Stimulated activated CD4-positive, alpha-beta T cell treated with anti-CD3 and anti-CD28 coated beads, Interleukin-15, amount 100 ng/mL, for 24 hours (primary cell): ENCODE measurements around the gene REEP3.
"Not testable (repeated sequence)": the region's sequence is repeated elsewhere in the genome, so short reads cannot be mapped to it uniquely, and the experiment has no call there.

Source experiments
- DNase-seq: peaks from one replicate; pipeline ENCODE4 v3.0.0-alpha.2; 2020

The REEP3 gene, protein sequence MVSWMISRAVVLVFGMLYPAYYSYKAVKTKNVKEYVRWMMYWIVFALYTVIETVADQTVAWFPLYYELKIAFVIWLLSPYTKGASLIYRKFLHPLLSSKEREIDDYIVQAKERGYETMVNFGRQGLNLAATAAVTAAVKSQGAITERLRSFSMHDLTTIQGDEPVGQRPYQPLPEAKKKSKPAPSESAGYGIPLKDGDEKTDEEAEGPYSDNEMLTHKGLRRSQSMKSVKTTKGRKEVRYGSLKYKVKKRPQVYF

DNA sequence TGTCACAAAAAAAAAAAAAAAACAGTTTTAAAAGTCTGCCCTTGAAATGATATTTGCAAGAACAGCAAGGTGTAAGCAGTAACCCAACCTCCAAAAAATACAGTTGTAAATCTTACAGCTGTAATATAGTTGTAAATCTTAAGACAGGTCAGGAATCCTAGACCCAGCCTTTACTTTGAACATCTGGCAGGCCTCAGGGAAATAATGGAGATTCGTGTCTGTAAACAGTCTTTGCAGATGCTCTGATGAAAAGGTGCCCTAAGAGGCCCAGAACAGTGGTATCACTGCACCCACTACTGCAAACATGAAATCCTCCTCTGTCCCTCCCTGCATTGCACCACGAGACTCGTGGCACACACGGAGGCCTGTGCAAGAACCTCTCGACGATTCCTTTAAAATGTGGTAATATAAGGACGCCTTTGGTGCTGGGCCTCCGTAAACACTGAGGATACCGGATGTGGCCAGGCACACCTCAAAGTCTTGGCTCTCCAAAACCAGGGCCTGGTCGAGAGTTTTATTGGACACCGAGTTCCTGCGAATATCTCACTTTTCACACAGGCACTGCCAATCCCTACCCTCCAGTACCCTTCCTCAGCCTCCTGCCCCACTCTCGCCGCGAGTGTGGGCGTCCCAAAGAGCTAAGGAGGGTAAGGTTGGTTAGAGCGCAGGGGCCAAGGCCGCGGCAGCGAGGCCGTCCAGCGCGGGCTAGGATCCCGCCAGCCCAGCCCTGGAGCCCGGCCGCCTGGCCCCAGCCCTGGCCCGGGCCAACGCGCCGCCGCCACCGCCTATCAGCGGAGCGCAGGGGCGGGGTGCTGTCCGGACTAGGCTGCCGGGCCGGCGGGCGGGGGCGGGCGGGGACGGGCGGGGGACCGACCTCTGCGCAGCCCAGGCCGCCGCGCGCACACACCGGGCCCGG, at the start of gene REEP3:
TSS of gene REEP3 (plus strand) at position 902 of the 916 bp plus-strand sequence. CDS start 145 bp downstream, outside the sequence.
- DNase-seq, result peak; percentile 72

- DNase-seq, result no peak
Measured at GRCh38 chr10:63474488-63474887, 46.7 kb upstream of the REEP3 start.

GRCh38 chr10:63477927-63478326, 43.3 kb upstream of the REEP3 start:
- DNase-seq, result no peak

DNA sequence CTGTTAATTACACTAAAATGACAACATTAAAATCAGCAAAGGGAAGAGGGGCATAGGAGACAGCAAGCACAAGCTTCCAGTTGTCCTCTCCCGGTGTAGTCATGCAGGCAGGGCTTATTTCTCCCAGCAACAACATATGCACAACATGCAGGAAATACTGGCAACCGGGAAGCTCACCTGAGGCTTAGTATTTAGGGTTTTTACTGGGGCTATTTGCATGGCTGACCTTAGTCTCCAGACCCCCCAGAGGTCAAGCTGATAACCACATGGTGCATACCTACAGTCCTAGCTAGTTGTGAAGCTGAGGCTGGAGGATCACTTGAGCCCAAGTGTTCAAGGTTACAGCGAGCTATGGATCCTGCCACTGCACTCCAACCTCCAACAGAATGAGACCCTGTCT, 42.6 kb upstream of the REEP3 start:
- DNase-seq, result no peak

DNA sequence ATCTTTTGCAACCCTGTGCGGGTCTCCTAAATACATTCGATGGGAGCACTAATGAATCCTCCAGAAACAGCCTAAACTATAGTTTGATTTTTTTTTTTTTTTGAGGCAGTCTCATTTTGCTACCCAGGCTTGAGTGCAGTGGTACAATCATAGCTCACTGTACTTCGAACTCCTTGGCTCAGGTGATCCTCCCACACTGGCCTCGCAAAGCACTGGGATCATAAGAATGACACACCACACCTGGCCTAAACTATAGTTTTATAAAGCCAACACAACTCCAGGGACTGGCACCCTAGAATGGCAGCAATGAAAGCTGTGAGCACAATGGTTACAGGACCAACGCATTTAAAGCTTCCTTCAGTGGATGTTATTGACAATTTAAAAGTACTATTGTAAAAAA, 41.0 kb upstream of the REEP3 start:
- no peak for DNase-seq

- no peak for DNase-seq
Measured at GRCh38 chr10:63481815-63482421, 39.3 kb upstream of the REEP3 start.

- no peak for DNase-seq
Measured at GRCh38 chr10:63483983-63484382, 37.2 kb upstream of the REEP3 start.

- DNase-seq, result no peak
Measured at GRCh38 chr10:63487990-63488389, 33.2 kb upstream of the REEP3 start.

DNA sequence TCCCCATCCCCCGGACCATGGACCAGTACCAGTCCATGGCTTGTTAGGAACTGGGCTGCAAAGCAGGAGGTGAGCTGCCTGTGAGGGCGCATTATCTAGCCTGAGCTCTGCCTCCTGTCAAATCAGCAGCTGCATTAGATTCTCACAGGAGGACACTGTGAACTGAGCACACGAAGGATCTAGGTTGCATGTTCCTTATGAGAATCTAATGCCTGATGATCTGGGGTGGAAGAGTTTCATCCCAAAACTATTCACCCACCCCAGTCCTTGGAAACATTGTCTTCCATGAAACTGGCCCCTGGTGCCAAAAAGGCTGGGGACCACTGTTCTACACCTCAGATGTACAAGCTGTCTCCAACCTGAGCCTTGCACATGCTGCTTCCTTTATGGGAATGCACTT, 31.4 kb upstream of the REEP3 start:
- no peak for DNase-seq

GRCh38 chr10:63491588-63492316, 29.4 kb upstream of the REEP3 start:
- DNase-seq, result no peak

DNA sequence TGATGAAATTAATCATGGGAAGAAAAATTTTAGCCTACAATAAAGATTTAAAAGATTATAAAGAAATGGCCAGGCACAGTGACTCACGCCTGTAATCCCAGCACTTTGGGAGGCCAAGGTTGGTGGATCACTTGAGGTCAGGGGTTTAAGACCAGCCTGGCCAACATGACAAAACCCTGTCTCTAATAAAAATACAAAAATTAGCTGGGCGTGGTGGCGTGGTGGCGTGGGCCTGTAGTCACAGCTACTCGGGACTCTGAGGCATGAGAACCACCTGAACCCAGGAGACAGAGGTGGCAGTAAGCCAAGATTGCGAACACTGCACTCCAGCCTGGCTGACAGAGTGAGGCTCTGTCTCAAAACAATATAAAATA, 28.9 kb upstream of the REEP3 start:
- DNase-seq, result not testable (repeated sequence)

DNA sequence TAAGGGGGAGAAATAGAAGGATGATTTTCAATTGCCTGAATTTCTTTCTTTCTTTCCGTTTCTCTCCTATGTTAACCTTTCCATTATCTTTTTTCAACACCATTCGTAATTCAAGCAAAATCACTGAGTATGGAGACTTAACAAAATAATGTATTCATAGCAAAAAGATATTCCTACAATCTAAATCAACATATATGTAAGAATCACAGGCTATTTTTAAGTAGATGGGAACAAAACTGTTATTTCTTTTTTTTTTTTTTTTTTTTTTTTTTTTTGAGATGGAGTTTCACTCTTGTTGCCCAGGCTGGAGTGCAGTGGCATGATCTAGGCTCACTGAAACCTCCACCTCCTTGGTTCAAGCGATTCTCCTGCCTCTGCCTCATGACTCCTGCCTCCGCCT, 28.2 kb upstream of the REEP3 start:
- no peak for DNase-seq

GRCh38 chr10:63494951-63495350, 26.2 kb upstream of the REEP3 start:
- DNase-seq, result no peak

DNA sequence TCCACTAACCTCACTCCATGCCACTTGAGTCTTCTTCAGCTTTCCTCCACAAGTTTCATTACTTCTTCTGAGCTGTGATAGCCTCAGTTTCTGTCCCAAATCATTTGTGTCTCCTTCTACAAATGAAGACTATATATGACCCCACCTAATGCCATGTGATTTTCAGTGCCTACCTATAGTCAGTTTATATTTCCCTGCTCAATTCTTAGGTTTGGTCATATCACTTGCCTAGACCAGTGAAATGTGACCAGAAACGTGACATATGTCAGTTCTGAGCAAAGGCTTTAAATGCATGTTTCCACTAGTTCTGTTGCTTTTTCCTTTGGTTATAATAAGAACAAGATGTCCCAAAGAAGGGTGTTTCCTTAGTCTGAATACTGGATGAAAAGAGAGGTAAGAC, 24.6 kb upstream of the REEP3 start:
- DNase-seq, result no peak

- DNase-seq, result no peak
Measured at GRCh38 chr10:63497321-63497720, 23.9 kb upstream of the REEP3 start.

GRCh38 chr10:63498665-63499064, 22.5 kb upstream of the REEP3 start:
- no peak for DNase-seq

- not testable (repeated sequence) for DNase-seq
Measured at GRCh38 chr10:63500551-63500950, 20.6 kb upstream of the REEP3 start.

DNA sequence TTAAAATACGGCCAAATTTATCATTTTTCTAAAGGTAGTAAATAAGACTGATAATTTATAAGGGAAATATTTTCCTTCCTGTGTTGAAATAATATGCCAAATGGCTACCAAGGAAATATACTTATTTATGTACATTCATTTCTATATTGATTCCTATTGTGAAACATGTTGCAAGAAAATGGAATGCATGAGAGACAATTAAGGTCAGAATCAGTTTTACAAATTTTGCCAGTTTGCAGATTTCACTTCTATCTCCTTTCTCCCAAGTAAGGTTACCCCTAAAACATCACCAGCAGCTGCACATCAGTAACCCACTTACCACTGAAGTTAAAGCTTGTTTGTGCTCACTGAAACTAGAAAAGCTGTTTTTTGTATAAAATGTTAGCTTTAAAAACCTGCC, 19.2 kb upstream of the REEP3 start:
- no peak for DNase-seq

DNA sequence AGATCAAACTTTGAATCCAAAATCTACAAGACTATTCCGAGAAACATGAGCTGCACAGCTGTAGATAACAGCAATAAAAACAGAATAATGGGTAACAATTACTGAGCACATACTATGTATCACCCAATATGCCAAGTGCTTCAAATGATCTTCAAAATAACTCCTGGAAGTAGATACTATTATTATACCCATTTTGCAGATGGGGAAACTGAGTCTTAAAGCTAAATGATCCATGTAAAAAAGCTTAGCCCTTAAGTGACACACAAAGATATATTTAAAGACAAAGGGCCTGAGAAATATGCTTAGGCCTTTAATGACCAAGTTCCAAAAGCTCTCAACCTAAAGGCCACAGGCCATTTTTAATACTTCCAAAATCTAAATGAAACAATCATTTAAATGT, 18.4 kb upstream of the REEP3 start:
- no peak for DNase-seq

DNA sequence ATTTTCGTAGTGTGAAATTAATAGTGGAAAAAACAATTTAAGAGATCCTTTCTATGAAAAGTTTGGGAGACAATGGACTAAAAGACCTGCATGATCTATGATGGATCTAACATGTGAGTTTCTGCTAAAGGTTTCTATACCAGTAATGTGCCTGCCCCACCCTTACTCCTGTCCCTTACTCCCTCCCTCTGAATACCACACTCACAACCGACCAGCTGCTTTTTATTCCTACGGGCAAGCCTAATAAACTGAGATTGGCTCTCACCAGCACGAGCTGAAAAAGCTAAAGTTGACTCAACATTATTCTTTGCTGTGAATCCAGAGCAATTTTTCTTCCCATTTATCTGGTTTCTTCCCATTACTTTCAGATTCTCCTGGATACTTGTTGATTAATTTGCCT, 17.8 kb upstream of the REEP3 start:
- no peak for DNase-seq

GRCh38 chr10:63504145-63504881, 16.9 kb upstream of the REEP3 start:
- no peak for DNase-seq

DNA sequence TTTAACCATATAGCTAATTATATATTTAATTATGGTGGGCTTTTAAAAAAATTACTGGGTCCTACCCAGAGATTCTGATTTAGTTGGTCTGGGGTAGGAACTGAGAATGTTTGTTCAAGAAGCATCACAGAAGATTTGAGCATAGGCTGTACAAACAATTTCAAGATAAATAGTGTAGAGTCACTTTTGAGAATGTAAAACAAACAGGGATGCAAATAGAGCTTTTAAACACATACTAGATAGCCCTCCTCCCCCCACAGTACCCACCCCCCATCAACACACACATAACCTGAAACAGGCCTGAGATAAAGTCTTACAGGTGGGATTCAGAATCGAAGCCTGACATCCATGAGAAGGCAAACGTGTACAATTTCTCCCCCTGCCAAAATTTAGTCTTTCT, 15.6 kb upstream of the REEP3 start:
- no peak for DNase-seq

GRCh38 chr10:63506554-63506953, 14.6 kb upstream of the REEP3 start:
- DNase-seq, result no peak
